H1 (cell line): ENCODE measurements around the gene TMPRSS3. TPM values are rescaled to one million over a fixed set of nuclear protein-coding genes. Genes with fewer than 3 reads are reported as not detected.
A peak's percentile ranks its signal among the peaks of the same experiment; 100 is the strongest.

ENCODE experiments used
- CTCF ChIA-PET: fragments of 300-600 bp; sonication (Branson Sonifier 250); formaldehyde crosslinking; loops from one replicate; lab custom pipeline; 2021; ENCODE audit not compliant: partially characterized antibody; lab: Charles Lee
- POLR2A ChIA-PET: fragments of 300-600 bp; sonication (Branson Sonifier 250); formaldehyde crosslinking; loops from one replicate; lab custom pipeline; 2021; ENCODE audit warnings: inconsistent platforms; ENCODE audit not compliant: partially characterized antibody; lab: Charles Lee
- DNase-seq, 2 experiments: peaks; one replicate each; pipeline versions ENCODE4 v3.0.0 to v3.0.0-alpha.2; 2010 to 2022; ENCODE audit warnings: low spot score in 2 of 2, low read depth in 1 of 2, mixed read lengths in 1 of 2
- FAIRE-seq: peaks from 2 replicates; lab custom pipeline; 2011; peaks lifted over from hg19 to GRCh38; lab: Jason Lieb, UNC
- H2AFZ ChIP-seq: 2 replicates; pipeline ENCODE4 v1.8.1; 2012; ENCODE audit warnings: low read length, inconsistent platforms
- H2AK5ac ChIP-seq: 2 replicates; pipeline ENCODE4 v1.6.1; 2013; ENCODE audit warnings: low read depth, low read length
- H2BK120ac ChIP-seq: replicated peaks from 2 replicates; pipeline ENCODE3; 2013; ENCODE audit warnings: low read depth, low read length, inconsistent platforms
- H2BK12ac ChIP-seq: 2 replicates; pipeline ENCODE4 v1.6.1; 2013; ENCODE audit warnings: low read depth, low read length
- H2BK15ac ChIP-seq: 2 replicates; pipeline ENCODE4 v1.6.1; 2013; ENCODE audit warnings: low read length
- H2BK20ac ChIP-seq: 2 replicates; pipeline ENCODE4 v1.6.1; 2013; ENCODE audit warnings: low read length
- H2BK5ac ChIP-seq: 2 replicates; pipeline ENCODE4 v1.6.1; 2013; ENCODE audit warnings: low read depth, low read length
- H3K14ac ChIP-seq: 2 replicates; pipeline ENCODE4 v1.6.1; 2013; ENCODE audit warnings: inconsistent platforms; ENCODE audit not compliant: insufficient read length
- H3K18ac ChIP-seq: 2 replicates; pipeline ENCODE4 v1.6.1; 2013; ENCODE audit warnings: low read length; ENCODE audit errors: extremely low read depth
- H3K23ac ChIP-seq: 2 replicates; pipeline ENCODE4 v1.6.1; 2013; ENCODE audit warnings: inconsistent platforms; ENCODE audit not compliant: insufficient read length
- H3K23me2 ChIP-seq: 2 replicates; pipeline ENCODE4 v1.6.1; 2013; ENCODE audit warnings: low read depth, low read length
- H3K27ac ChIP-seq: 2 replicates; pipeline ENCODE4 v1.6.1; 2011; ENCODE audit warnings: low read depth, low read length, inconsistent platforms
- H3K27me3 ChIP-seq, 4 experiments: replicated peaks in 1 of 4; 1 replicate in 1 of 4; 2 replicates in 3 of 4; pipeline versions ENCODE4 v1.6.1 to v1.8.1; 2011 to 2013; ENCODE audit warnings: low read length in 3 of 4, mild to moderate bottlenecking in 3 of 4, inconsistent platforms in 2 of 4, mixed read lengths in 2 of 4, moderate library complexity in 1 of 4; ENCODE audit not compliant: control insufficient read depth in 3 of 4, insufficient read depth in 3 of 4; ENCODE audit errors: extremely low read depth in 1 of 4
- H3K36me3 ChIP-seq, 4 experiments: 2 replicates each; pipeline versions ENCODE4 v1.6.1 to v1.8.1; 2011 to 2013; ENCODE audit warnings: mild to moderate bottlenecking in 4 of 4, low read length in 3 of 4, moderate library complexity in 2 of 4, control low read depth in 1 of 4, inconsistent platforms in 1 of 4; ENCODE audit not compliant: insufficient read depth in 4 of 4, control insufficient read depth in 2 of 4
- H3K4ac ChIP-seq: replicated peaks from 2 replicates; pipeline ENCODE3; 2013; ENCODE audit warnings: low read length, low read depth, mixed read lengths, inconsistent platforms; ENCODE audit not compliant: insufficient read length
- H3K4me1 ChIP-seq, 4 experiments: replicated peaks in 1 of 4; 1 replicate in 1 of 4; 2 replicates in 3 of 4; pipeline versions ENCODE4 v1.6.1 to v1.8.1; 2011 to 2013; ENCODE audit warnings: low read length in 3 of 4, inconsistent platforms in 2 of 4, mixed read lengths in 1 of 4; ENCODE audit not compliant: insufficient read depth in 4 of 4, control insufficient read depth in 3 of 4
- H3K4me2 ChIP-seq, 2 experiments: 2 replicates each; pipeline versions ENCODE4 v1.6.1 to v1.8.1; 2011 to 2013; ENCODE audit warnings: low read depth in 2 of 2, low read length in 2 of 2, control low read depth in 1 of 2, inconsistent platforms in 1 of 2, mild to moderate bottlenecking in 1 of 2; ENCODE audit not compliant: insufficient read depth in 1 of 2
- H3K4me3 ChIP-seq, 4 experiments: fragments of 200-600, 300-600 bp in 1 of 4; sonication (generic), shearing (Covaris generic), sonication (Bioruptor Twin) in 1 of 4; 2 replicates each; pipeline versions ENCODE4 v1.5.1 to v1.8.1; 2011 to 2016; ENCODE audit warnings: low read length in 4 of 4, low read depth in 3 of 4, control low read depth in 2 of 4, inconsistent platforms in 2 of 4, mild to moderate bottlenecking in 2 of 4, mixed read lengths in 1 of 4, moderate library complexity in 1 of 4; ENCODE audit not compliant: insufficient read depth in 2 of 4; ENCODE audit errors: extremely low read depth in 1 of 4
- H3K56ac ChIP-seq: replicated peaks from 2 replicates; pipeline ENCODE3; 2013; ENCODE audit warnings: low read depth, mild to moderate bottlenecking, mixed read lengths, low read length, inconsistent platforms; ENCODE audit not compliant: insufficient read length
- H3K79me1 ChIP-seq: 2 replicates; pipeline ENCODE4 v1.6.1; 2013; ENCODE audit warnings: low read depth, low read length, control low read depth
- H3K79me2 ChIP-seq, 2 experiments: 2 replicates each; pipeline versions ENCODE4 v1.6.1 to v1.8.1; 2012 to 2013; ENCODE audit warnings: low read length in 2 of 2, mild to moderate bottlenecking in 2 of 2, inconsistent platforms in 1 of 2; ENCODE audit not compliant: insufficient read depth in 2 of 2, control insufficient read depth in 1 of 2
- H3K9ac ChIP-seq, 4 experiments: replicated peaks in 1 of 4; 1 replicate in 1 of 4; 2 replicates in 3 of 4; pipeline versions ENCODE4 v1.6.1 to v1.8.1; 2011 to 2013; ENCODE audit warnings: low read depth in 3 of 4, low read length in 3 of 4, control low read depth in 2 of 4, mild to moderate bottlenecking in 2 of 4, moderate library complexity in 2 of 4, inconsistent platforms in 1 of 4; ENCODE audit errors: extremely low read depth in 1 of 4
- H3K9me3 ChIP-seq, 2 experiments: 2 replicates each; pipeline versions ENCODE4 v1.6.1 to v1.8.1; 2012 to 2013; ENCODE audit warnings: mild to moderate bottlenecking in 2 of 2, moderate library complexity in 2 of 2, control low read depth in 1 of 2, inconsistent platforms in 1 of 2, low read depth in 1 of 2, low read length in 1 of 2, mixed read lengths in 1 of 2; ENCODE audit not compliant: insufficient read depth in 2 of 2
- H4K20me1 ChIP-seq, 2 experiments: replicated peaks in 1 of 2; 2 replicates each; pipeline versions ENCODE3 to v1.8.1; 2011 to 2013; ENCODE audit warnings: inconsistent platforms in 2 of 2, low read length in 2 of 2, mild to moderate bottlenecking in 1 of 2; ENCODE audit not compliant: insufficient read depth in 2 of 2, control insufficient read depth in 1 of 2
- H4K5ac ChIP-seq: 2 replicates; pipeline ENCODE4 v1.6.1; 2013; ENCODE audit warnings: low read length, low read depth, mixed read lengths, inconsistent platforms; ENCODE audit not compliant: insufficient read length
- H4K8ac ChIP-seq: 2 replicates; pipeline ENCODE4 v1.8.0; 2013; ENCODE audit warnings: mild to moderate bottlenecking, moderate library complexity, low read length, inconsistent platforms; ENCODE audit not compliant: insufficient read depth; ENCODE audit errors: extremely low read depth
- H4K91ac ChIP-seq: replicated peaks from 2 replicates; pipeline ENCODE3; 2013; ENCODE audit warnings: low read length, mixed read lengths, inconsistent platforms; ENCODE audit not compliant: insufficient read length
- ASH2L ChIP-seq: fragments of 200-600, 300-600 bp; sonication (generic); IDR thresholded peaks from one replicate; pipeline ENCODE4 v1.7.1; 2017; ENCODE audit warnings: low read length
- HDAC6 ChIP-seq: IDR thresholded peaks from one replicate; pipeline ENCODE4 v1.7.1; 2012; ENCODE audit warnings: low read depth, mild to moderate bottlenecking, inconsistent platforms, low read length, moderate library complexity
- POLR2AphosphoS5 ChIP-seq: IDR thresholded peaks from 2 replicates; pipeline ENCODE4 v1.6.1; 2011; ENCODE audit warnings: low read depth, low read length
- POU5F1 ChIP-seq: IDR thresholded peaks from 2 replicates; pipeline ENCODE4 v1.6.1; 2011; ENCODE audit warnings: low read depth, mild to moderate bottlenecking, low read length, moderate library complexity
- RXRA ChIP-seq: IDR thresholded peaks from 2 replicates; pipeline ENCODE4 v1.6.1; 2011; ENCODE audit warnings: low read depth, mild to moderate bottlenecking, low read length, moderate library complexity; ENCODE audit not compliant: insufficient read depth
- TAF1 ChIP-seq: IDR thresholded peaks from 2 replicates; pipeline ENCODE4 v1.6.1; 2011; ENCODE audit warnings: mild to moderate bottlenecking, low read depth, low read length
- TBP ChIP-seq: IDR thresholded peaks from 2 replicates; pipeline ENCODE4 v1.6.1; 2011; ENCODE audit warnings: low read depth, low read length, improper control_type of control experiment
- TEAD4 ChIP-seq: IDR thresholded peaks from 2 replicates; pipeline ENCODE4 v1.6.1; 2012; ENCODE audit warnings: low read depth, low read length, inconsistent platforms, mixed read lengths
- YY1 ChIP-seq: IDR thresholded peaks from 2 replicates; pipeline ENCODE4 v1.6.1; 2011; ENCODE audit warnings: low read depth, mild to moderate bottlenecking, low read length
- WGBS, 2 experiments: shearing (Covaris generic) in 1 of 2; methylation state at CpG; one replicate each; pipeline versions ENCODE4 v1.1.6 to v1.1.7; 2013 to 2015; ENCODE audit warnings: low lambda C conversion rate in 2 of 2, mixed read lengths in 2 of 2, inconsistent platforms in 1 of 2, low coverage in 1 of 2, missing lambda C conversion rate in 1 of 2; ENCODE audit not compliant: insufficient replicate concordance in 2 of 2, insufficient coverage in 1 of 2, insufficient read length in 1 of 2; ENCODE audit errors: extremely low coverage in 1 of 2, missing lambda C conversion rate in 1 of 2; 5-methylcytosine and 5-hydroxymethylcytosine counted together
- polyA plus RNA-seq, 7 experiments: library from polyadenylated mRNA; depleted of rRNA in 3 of 7; stranded (reverse) in 5 of 7; unstranded in 2 of 7; fragments of >200 nt in 5 of 7; fragments of 200-250 nt in 2 of 7; gene quantifications; 1 replicate in 5 of 7; 2 replicates in 1 of 7; 4 replicates in 1 of 7; pipeline versions ENCODE4 v1.2.1 to v1.2.3, GENCODE V29; 2011 to 2013; ENCODE audit warnings: missing spikeins in 2 of 7, mixed read lengths in 2 of 7
- total RNA-seq: library from RNA; stranded (reverse); fragmentation: NEBNext Ultra II Directional; extraction: Animal tissue kit (Norgen Biotek cat#: 25700); gene quantifications from 2 replicates; pipeline ENCODE4 v1.2.1, GENCODE V29; 2021
- TF ChIP-seq, protein P1 (sequence below): IDR thresholded peaks from 2 replicates; pipeline ENCODE4 v1.6.1; 2011; ENCODE audit warnings: low read depth, mild to moderate bottlenecking, low read length; ENCODE audit not compliant: insufficient read depth
- TF ChIP-seq, protein P2 (sequence below): IDR thresholded peaks from 2 replicates; pipeline ENCODE4 v1.6.1; 2012; ENCODE audit warnings: inconsistent platforms

TMPRSS3 gene
- total and polyA plus RNA-seq, 2 of the 8 experiments (the other 6 are each of a cell fraction or from before 2014, with no cell fraction given), result 0.38 TPM; not detected in 1

DNA sequence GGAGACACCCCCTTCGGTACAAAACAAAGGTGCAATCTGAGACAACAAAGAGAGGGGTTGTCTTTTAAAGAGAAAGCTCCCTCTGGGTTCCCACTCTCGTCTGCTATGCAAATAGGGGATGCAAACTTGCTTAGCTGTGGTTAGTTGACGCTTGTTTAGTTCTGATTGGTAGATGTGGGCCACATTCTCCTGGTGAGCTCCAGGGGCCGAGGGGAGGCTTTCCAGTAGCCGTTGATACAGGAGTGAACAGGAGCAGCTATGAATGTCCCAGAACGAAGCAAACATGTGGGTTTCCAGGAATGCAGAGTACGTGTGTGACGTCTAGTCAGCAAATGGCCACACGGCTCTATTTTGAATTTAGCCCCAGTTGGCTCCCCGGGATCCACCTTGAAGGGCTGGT is 59.8 kb downstream of the TMPRSS3 start:
- ChIA-PET CTCF (interaction anchor here (0.6 to 11.6 kb wide), 6 partner anchors 11 to 93 kb away, joined by 3 to 137 read pairs (median 11); partner anchors contain the start of gene TFF3), POLR2A (interaction anchor here (0.7 to 1.1 kb wide), 2 partner anchors 11 to 21 kb away, joined by 3 read pairs; partner anchors contain the start of gene TFF3)
- Histone ChIP-seq H3K27ac (peak overlapping the region; percentile 55; the same call in 1 of the 2 replicates), H3K18ac (no peak overlapping the region), H3K56ac (no peak overlapping the region), H2BK20ac (0 out of 2 replicates have a peak overlapping the region, but pooled peaks have one; percentile 25), H3K9me3 (peaks cover 3% of the 10 kb centered on the region in 2 experiments; a peak in 2 of 4 replicates), H3K23ac (no peak overlapping the region), H3K4ac (peak overlapping the region; percentile 5), H2AFZ (peak overlapping the region; percentile 73; the same call in 1 of the 2 replicates), H3K14ac (no peak overlapping the region), H3K23me2 (no peaks in the 10 kb centered on the region), H3K79me1 (no peaks in the 10 kb centered on the region), H3K4me2 (peak overlapping the region; percentile 44 to 56; a peak in 3 of 4 replicates), H4K91ac (no peak overlapping the region), H3K4me1 (peaks cover 0 to 9% (median 4%) of the 10 kb centered on the region in 4 experiments; a peak in 5 of 7 replicates), H4K8ac (no peak overlapping the region), H3K79me2 (no peaks in the 10 kb centered on the region), H3K36me3 (no peaks in the 10 kb centered on the region), H2BK12ac (0 out of 2 replicates have a peak overlapping the region, but pooled peaks have one; percentile 68), H2BK120ac (peak overlapping the region; percentile 94), H4K20me1 (no peaks in the 10 kb centered on the region), H3K27me3 (no peaks in the 10 kb centered on the region), H3K9ac (peak overlapping the region in 1 of 4 experiments; percentile 16; a peak in 1 of 7 replicates), H4K5ac (no peak overlapping the region), H3K4me3 (peak overlapping the region in 2 of 4 experiments; percentile 6 to 32; a peak in 3 of 8 replicates), H2BK5ac (peak overlapping the region; percentile 60; the same call in 1 of the 2 replicates), H2BK15ac (no peak overlapping the region), H2AK5ac (no peak overlapping the region)
- 22% methylated on average over 10 of the region's 10 CpGs; no CpG with 5 or more reads in 1 of the 2 experiments for WGBS, 2 experiments
- FAIRE-seq (peak; percentile 96), DNase-seq (peak; percentile 25 to 66)
- TF ChIP-seq HDAC6 (no peak), POLR2AphosphoS5 (peak; percentile 52; the same call in 1 of the 2 replicates), TEAD4 (peak; percentile 59), RXRA (no peak), TBP (0 out of 2 replicates have a peak, but pooled peaks have one; percentile 17), ASH2L (peak; percentile 41), TAF1 (peak; percentile 54; the same call in 1 of the 2 replicates), YY1 (0 out of 2 replicates have a peak, but pooled peaks have one; percentile 8), POU5F1 (0 out of 2 replicates have a peak, but pooled peaks have one; percentile 7)
- TF ChIP-seq, protein P1, sequence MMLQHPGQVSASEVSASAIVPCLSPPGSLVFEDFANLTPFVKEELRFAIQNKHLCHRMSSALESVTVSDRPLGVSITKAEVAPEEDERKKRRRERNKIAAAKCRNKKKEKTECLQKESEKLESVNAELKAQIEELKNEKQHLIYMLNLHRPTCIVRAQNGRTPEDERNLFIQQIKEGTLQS, result no peak
- TF ChIP-seq, protein P2, sequence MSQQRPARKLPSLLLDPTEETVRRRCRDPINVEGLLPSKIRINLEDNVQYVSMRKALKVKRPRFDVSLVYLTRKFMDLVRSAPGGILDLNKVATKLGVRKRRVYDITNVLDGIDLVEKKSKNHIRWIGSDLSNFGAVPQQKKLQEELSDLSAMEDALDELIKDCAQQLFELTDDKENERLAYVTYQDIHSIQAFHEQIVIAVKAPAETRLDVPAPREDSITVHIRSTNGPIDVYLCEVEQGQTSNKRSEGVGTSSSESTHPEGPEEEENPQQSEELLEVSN, result peak; percentile 39
